ENCODE data around the gene PSPC1.

The PSPC1 gene

DNA sequence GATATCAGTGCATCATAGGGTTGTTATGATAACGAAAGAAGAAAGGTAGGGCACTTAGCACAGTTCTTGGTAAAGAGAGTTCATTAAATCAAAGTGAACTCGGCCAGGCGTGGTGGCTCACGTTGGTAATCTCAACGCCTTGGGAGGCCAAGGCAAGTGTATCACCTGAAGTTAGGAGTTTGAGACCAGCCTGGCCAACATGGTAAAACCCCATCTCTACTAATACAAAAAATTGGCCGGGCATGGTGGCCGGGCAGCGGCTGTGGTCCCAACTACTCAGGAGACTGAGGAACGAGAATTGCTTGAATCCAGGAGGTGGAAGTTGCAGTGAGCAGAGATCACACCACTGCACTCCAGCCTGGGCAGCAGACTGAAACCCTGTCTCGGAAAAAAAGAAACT, 19.1 kb downstream of the PSPC1 start:
- H3K4me3 ChIP-seq (ENCODE audit: control insufficient read depth, low read depth, low read length): no peak overlapping the region
- TF ChIP-seq CTCF (conservative IDR thresholded peaks at IDR 0.05; ENCODE audit: control insufficient read depth, insufficient read depth, low read depth, low read length): no peak
- DNase-seq (ENCODE audit: low read depth): no peak

DNA sequence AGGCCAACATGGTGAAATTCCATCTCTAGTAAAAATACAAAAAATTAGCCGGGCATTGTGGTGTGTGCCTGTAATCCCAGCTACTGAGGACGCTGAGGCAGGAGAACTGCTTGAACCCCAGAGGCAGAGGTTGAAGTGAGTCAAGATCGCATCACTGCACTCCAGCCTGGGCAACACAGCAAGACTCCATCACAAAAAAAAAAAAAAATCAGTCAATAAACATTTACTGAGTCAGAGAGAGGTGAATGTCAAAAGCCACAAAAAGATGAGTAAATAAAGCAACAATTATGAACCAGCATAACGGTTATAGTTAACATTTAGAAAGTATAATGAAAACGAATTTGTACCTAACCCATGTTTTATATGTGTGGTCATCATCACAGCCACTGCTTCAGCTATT, 23.1 kb downstream of the PSPC1 start:
- no peak for TF ChIP-seq CTCF (conservative IDR thresholded peaks at IDR 0.05; ENCODE audit: control insufficient read depth, insufficient read depth, low read depth, low read length)
- DNase-seq (ENCODE audit: low read depth): peak; percentile 25

DNA sequence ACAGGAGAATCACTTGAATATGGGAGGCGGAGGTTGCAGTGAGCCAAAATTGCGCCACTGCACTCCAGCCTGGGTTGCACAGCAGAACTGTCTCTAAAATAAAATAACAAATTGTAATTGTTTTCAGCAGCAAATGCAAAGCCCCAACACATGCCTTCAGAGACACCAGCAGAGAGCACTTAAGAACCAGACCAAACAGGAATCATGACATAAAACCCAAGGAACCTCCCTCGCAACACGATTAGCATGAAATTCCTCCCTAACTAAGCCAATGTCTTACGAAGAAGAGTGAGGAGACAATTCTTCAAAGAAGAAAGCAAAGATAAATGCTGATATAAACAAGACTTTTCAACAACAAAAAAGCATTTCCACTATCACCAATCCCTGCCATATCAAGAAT, 40.1 kb downstream of the PSPC1 start:
- DNase-seq (ENCODE audit: low read depth): no peak
- no peak for TF ChIP-seq CTCF (conservative IDR thresholded peaks at IDR 0.05; ENCODE audit: control insufficient read depth, insufficient read depth, low read depth, low read length)
- no peak overlapping the region for H3K4me3 ChIP-seq (ENCODE audit: control insufficient read depth, low read depth, low read length)

More for the DNA sequence above, 23.1 kb downstream of the PSPC1 start:
- H3K4me3 ChIP-seq (ENCODE audit: control insufficient read depth, low read depth, low read length): no peak overlapping the region

GRCh38 chr13:19737844-19738557, 44.7 kb downstream of the PSPC1 start:
- H3K4me3 ChIP-seq (ENCODE audit: control insufficient read depth, low read depth, low read length): no peak overlapping the region
- peak; percentile 14 for DNase-seq (ENCODE audit: low read depth)
- TF ChIP-seq CTCF (conservative IDR thresholded peaks at IDR 0.05; ENCODE audit: control insufficient read depth, insufficient read depth, low read depth, low read length): no peak

- peak; percentile 53 for DNase-seq (ENCODE audit: low read depth)
- TF ChIP-seq CTCF (conservative IDR thresholded peaks at IDR 0.05; ENCODE audit: control insufficient read depth, insufficient read depth, low read depth, low read length): no peak
- no peak overlapping the region for H3K4me3 ChIP-seq (ENCODE audit: control insufficient read depth, low read depth, low read length)
These were observed 56.1 kb downstream of the PSPC1 start for GRCh38 chr13:19726611-19727010.

DNA sequence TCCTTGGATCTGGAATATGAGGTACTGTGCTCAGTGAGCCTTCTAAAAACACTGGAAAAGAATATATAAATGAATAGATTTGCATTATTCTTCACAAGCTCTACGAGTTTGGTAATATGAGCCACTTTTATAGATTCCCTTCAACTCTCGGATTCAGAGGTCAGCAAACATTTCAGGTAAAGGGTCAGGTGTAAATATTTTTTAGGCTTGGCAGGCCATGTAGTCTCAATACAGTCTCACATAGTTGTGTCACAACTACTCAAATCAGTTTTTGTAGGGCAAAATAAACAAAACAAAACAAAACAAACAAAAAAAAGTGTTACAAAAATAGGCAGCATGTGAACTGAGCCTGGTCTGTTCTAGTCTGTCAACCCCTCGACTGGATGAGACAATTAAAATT, 57.4 kb downstream of the PSPC1 start:
- H3K4me3 ChIP-seq (ENCODE audit: control insufficient read depth, low read depth, low read length): no peak overlapping the region
- no peak for DNase-seq (ENCODE audit: low read depth)
- TF ChIP-seq CTCF (conservative IDR thresholded peaks at IDR 0.05; ENCODE audit: control insufficient read depth, insufficient read depth, low read depth, low read length): no peak

DNA sequence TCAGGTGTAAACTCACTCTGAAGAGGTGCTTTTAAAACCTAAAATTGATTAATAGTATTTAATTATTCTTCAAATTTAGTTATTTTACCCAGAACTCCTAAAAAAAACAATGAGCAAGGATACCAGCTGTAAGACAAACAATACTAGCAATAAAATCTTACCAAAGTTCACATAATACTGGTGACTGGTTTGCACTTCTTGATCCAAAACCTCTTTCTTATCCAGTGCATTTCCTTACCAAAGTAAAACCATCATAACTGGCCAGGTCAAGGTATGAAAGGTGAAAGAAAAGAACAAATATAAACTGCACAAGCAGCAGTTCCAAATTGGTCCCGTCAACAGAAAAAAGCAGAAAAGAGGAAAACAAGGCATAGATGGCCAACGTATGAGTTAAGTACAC, 62.7 kb downstream of the PSPC1 start:
- no peak for DNase-seq (ENCODE audit: low read depth)
- no peak for TF ChIP-seq CTCF (conservative IDR thresholded peaks at IDR 0.05; ENCODE audit: control insufficient read depth, insufficient read depth, low read depth, low read length)
- no peak overlapping the region for H3K4me3 ChIP-seq (ENCODE audit: control insufficient read depth, low read depth, low read length)

Measured in fibroblast of mammary gland (primary cell).